Panc1 (cell line): ENCODE data around the gene SESN1.

Experiments used
- CTCF ChIP-seq: fragments of 450-650 bp; IDR thresholded peaks from 2 replicates; pipeline ENCODE4 v1.5.1; 2017; ENCODE audit warnings: mild to moderate bottlenecking
- POLR2AphosphoS5 ChIP-seq: IDR thresholded peaks from 2 replicates; pipeline ENCODE4 v1.6.1; 2012; ENCODE audit warnings: mild to moderate bottlenecking, low read depth, low read length, moderate library complexity
- REST ChIP-seq, 2 experiments: IDR thresholded peaks; 2 replicates each; pipeline ENCODE4 v1.6.1; 2011 to 2012; ENCODE audit warnings: low read depth in 2 of 2, control low read depth in 1 of 2, low read length in 1 of 2, mild to moderate bottlenecking in 1 of 2, moderate library complexity in 1 of 2; ENCODE audit not compliant: insufficient read depth in 1 of 2
- SIN3A ChIP-seq: IDR thresholded peaks from 2 replicates; pipeline ENCODE4 v1.6.1; 2012; ENCODE audit warnings: low read depth, mild to moderate bottlenecking, low read length, moderate library complexity, borderline replicate concordance; ENCODE audit not compliant: insufficient read depth
- TCF7L2 ChIP-seq: IDR thresholded peaks from 2 replicates; pipeline ENCODE4 v1.6.1; 2011; ENCODE audit warnings: mild to moderate bottlenecking, low read depth, low read length, inconsistent platforms

- no peak for TF ChIP-seq CTCF
- no peak for TF ChIP-seq REST (IDR thresholded peaks at IDR 0.05; ENCODE audit: insufficient read depth in 1 of 2, low read depth in 2 of 2, low read length in 1 of 2)
- no peak for TF ChIP-seq POLR2AphosphoS5
- no peak for TF ChIP-seq TCF7L2
- TF ChIP-seq SIN3A = no peak
These were observed 35.4 kb upstream of the SESN1 start for GRCh38 chr6:109130065-109130464.
